Coronary artery (tissue), 2 donors: Measurements from ENCODE around the gene CADPS.

Experiments used
- DNase-seq: peaks from one replicate; pipeline ENCODE4 v3.0.0-alpha.2; 2017; ENCODE audit warnings: low spot score
- H3K27ac ChIP-seq, 2 donors: fragments of 200-600 bp; sonication (generic); one replicate each; pipeline ENCODE4 v1.5.1; 2016 to 2019
- H3K4me3 ChIP-seq: fragments of 200-600 bp; sonication (generic); 2 replicates; pipeline ENCODE4 v1.5.1; 2016; ENCODE audit warnings: mild to moderate bottlenecking, moderate library complexity
- CTCF ChIP-seq: fragments of 200-600 bp; sonication (generic); IDR thresholded peaks from one replicate; pipeline ENCODE4 v1.5.1; 2019; ENCODE audit warnings: antibody characterized with exemption

Gene CADPS

GRCh38 chr3:62712746-62713145 is 162.5 kb downstream of the CADPS start:
- Histone ChIP-seq H3K27ac (no peak overlapping the region), H3K4me3 (no peak overlapping the region)
- DNase-seq: no peak
- no peak for TF ChIP-seq CTCF

GRCh38 chr3:62710751-62711150 is 164.5 kb downstream of the CADPS start:
- H3K27ac ChIP-seq: no peak overlapping the region
- H3K4me3 ChIP-seq: no peak overlapping the region
- no peak for DNase-seq

GRCh38 chr3:62708638-62709373 is 166.4 kb downstream of the CADPS start:
- DNase-seq: no peak
- Histone ChIP-seq H3K4me3 (no peak overlapping the region), H3K27ac (no peak overlapping the region)
- TF ChIP-seq CTCF: no peak

More at GRCh38 chr3:62710751-62711150, 164.5 kb downstream of the CADPS start:
- TF ChIP-seq CTCF: no peak

- Histone ChIP-seq H3K4me3 (no peak overlapping the region), H3K27ac (no peak overlapping the region)
- no peak for TF ChIP-seq CTCF
- no peak for DNase-seq
Observed at GRCh38 chr3:62705721-62706120, 169.5 kb downstream of the CADPS start.

GRCh38 chr3:62703451-62704167 is 171.6 kb downstream of the CADPS start:
- TF ChIP-seq CTCF: no peak
- no peak overlapping the region for H3K4me3 ChIP-seq
- no peak for DNase-seq
- no peak overlapping the region for H3K27ac ChIP-seq

- TF ChIP-seq CTCF: no peak
- Histone ChIP-seq H3K4me3 (no peak overlapping the region), H3K27ac (no peak overlapping the region)
- DNase-seq: no peak
Observed at GRCh38 chr3:62700357-62700756, 174.9 kb downstream of the CADPS start.

GRCh38 chr3:62699728-62700127 is 175.5 kb downstream of the CADPS start:
- Histone ChIP-seq H3K4me3 (no peak overlapping the region), H3K27ac (no peak overlapping the region)
- TF ChIP-seq CTCF: no peak
- DNase-seq: no peak
